NCI-H2029 (cell line): ENCODE measurements around the gene MYH16.
"Not testable (repeated sequence)": the region's sequence is repeated elsewhere in the genome, so short reads cannot be mapped to it uniquely, and the experiment has no call there.

Experiments used
- DNase-seq: peaks from one replicate; lab custom pipeline; 2025; lab: John Stamatoyannopoulos, UW

MYH16 gene

DNA sequence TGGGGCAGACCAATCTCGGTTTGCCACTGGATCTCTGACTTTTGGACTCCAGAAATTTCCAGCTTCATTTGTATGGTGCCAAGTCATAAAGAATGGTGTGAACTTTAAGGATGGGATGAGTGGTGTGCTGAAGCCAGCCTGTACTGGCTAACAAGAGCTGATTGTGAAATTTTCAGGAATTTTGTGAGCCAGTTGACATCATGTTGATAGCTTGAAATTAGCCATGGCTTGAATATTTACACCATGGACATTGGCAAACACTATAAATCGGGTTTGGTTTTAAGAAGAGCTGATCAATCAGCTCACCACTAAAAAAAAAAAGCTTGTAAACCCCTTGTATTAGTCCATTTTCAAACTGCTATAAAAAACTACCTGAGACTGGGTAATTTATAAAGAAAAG is 14.1 kb upstream of the MYH16 start:
- no peak for DNase-seq

- DNase-seq = no peak
These were observed 12.2 kb upstream of the MYH16 start for GRCh38 chr7:99260395-99260794.

GRCh38 chr7:99261646-99262045 is 11.0 kb upstream of the MYH16 start:
- DNase-seq = no peak

GRCh38 chr7:99265848-99266480 is 6.7 kb upstream of the MYH16 start:
- DNase-seq = no peak

DNA sequence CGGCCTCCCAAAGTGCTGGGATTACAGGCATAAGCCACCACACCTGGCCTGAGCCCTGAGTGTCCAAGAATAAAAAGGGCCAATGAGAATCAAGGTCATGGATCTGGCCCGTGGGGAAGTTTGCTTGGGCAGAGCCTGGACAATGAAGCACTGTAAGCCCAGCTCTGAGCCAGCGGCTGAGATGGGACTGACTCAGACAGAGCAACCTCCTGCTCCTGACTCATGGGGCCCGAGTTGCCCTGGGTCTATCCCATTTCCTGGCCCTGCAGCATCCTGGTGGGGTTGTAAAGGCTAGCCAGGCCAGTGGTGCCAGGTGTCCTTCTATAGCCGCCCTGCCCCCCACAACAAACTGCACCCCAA is 5.2 kb upstream of the MYH16 start:
- DNase-seq = no peak

GRCh38 chr7:99267841-99268576 is 4.6 kb upstream of the MYH16 start:
- DNase-seq = no peak

GRCh38 chr7:99268577-99268908 is 4.1 kb upstream of the MYH16 start:
- no peak for DNase-seq

DNA sequence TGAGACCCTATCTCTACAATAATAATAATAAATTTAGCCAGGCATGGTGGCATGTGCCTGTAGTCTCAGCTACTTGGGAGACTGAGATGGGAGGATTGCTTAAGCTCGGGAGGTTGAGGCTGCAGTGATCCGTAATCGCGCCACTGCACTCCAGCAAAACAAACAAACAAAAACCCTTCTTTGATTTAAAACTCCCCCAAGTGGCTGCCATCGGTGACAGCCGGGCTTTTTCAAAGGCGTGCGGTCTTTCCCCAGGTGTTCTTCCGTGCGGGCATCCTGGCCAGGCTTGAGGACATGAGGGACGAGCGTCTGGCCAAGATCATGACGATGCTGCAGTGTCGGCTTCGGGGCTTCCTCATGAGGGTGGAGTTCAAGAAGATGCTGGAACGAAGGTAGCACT is 1.9 kb upstream of the MYH16 start:
- DNase-seq = no peak

DNA sequence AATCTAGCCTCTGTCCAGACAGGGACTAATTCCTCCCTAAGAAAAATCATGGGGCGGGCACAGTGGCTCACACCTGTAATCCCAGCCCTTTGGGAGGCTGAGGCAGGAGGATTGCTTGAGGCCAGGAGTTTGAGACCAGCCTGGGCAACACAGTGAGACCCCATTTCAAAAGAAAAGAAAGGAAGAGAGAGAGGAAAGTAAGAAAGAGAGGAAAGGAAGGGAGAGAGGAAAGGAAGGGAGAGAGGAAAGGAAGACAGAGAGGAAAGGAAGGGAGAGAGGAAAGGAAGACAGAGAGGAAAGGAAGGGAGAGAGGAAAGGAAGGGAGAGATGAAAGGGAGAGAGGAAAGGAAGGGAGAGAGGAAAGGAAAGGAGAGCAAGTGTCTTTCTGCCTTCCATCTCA is 922 bp downstream of the MYH16 start:
- not testable (repeated sequence) for DNase-seq

DNA sequence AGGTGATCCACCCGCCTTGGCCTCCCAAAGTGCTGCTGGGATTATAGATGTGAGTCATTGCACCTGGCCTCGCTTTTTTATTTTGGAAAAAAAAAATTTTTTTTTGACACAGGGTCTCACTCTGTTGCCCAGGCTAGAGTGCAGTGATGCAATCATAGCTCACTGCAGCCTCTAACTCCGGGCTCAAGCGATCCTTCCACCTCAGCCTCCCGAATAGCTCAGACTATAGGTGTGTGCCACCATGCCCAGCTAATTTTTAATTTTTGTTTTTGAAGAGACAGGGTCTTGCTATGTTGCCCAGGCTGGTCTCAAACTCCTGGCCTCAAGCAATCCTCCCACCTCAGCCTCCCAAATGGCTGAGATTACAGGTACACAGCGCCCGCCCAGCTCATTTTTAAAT is 2.3 kb downstream of the MYH16 start:
- not testable (repeated sequence) for DNase-seq

DNA sequence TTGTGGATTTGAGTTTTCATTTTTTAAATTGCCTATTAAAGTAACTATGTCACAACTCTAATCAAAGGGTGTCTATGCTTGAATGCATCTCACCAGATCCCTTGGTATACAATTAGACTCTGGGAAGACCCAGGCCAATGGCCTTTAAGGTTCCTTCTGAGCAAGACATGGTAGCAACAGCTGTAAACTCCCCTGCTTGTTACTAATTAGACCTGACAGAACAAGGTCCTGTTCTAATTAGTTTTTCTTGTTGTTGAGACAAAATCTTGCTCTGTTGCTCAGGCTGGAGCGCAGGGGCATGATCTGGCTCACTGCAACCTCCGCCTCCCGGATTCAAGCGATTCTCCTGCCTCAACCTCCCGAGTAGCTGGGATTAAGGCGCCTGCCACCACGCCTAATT is 2.9 kb downstream of the MYH16 start:
- DNase-seq = no peak

- DNase-seq = no peak
These were observed 5.5 kb downstream of the MYH16 start for GRCh38 chr7:99278180-99278579.

- not testable (repeated sequence) for DNase-seq
These were observed 11.5 kb downstream of the MYH16 start for GRCh38 chr7:99284165-99284564.

DNA sequence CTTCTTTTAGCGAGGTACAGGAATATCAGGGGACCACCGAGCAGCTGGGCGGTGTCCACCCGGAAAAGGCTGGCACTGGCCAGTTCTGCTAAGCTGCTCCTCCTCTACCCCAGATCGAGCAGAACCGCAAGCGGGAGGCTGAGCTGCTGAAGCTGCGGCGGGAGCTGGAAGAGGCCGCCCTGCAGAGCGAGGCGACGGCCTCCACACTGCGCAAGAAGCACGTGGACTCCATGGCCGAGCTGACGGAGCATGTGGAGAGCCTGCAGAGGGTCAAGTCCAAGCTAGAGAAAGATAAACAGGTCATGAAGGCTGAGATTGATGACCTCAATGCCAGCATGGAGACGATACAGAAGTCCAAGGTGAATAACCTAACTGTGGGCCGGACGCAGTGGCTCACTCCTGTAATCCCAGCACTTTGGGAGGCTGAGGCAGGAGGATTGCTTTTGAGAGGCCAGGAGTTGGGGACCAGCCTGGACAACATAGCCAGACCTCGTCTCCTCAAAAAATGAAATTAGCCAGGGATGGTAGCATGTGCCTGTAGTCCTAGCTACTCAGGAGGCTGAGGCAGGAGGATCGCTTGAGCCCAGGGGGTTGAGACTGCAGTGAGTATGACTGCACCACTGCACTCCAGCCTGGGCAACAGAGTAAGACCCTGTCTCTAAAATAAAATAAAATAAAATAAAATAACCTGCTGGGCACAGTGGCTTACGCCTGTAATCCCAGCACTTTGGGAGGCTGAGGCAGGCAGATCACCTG is 15.3 kb downstream of the MYH16 start:
- DNase-seq = no peak

DNA sequence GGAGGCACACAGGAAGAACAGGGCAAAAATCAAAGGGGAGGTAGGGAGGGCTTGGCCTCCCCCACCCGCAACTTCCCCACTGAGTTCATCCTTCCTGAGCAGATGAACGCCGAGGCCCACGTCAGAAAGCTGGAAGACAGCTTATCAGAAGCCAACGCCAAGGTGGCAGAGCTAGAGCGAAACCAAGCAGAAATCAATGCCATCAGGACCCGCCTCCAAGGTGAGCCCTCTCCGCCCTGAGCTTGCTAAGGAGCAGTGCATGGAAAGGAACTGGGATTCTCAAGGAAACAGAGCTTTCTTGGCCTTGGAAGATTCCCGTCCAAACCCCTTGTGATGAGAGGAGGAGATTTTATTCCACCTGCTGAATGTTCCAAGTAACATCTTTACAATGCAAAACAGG is 16.5 kb downstream of the MYH16 start:
- no peak for DNase-seq

DNA sequence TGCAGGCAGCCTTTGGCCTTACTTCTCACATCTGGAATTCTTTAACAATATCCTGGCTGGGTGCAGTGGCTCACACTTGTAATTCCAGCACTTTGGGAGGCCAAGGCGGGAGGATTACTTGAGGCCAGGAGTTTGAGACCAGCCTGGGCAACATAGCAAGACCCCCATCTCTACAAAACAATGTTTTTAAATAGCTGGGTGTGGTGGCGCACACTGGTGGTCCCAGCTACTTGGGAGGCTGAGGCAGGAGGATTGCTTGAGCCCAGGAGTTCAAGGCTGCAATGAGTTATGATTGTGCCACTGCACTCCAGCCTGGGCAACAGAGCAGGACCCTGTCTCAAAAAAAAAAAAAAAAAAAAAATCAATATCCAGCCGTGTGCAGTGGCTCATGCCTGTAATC is 17.5 kb downstream of the MYH16 start:
- DNase-seq = not testable (repeated sequence)

GRCh38 chr7:99290980-99291607 is 18.5 kb downstream of the MYH16 start:
- peak; percentile 21 for DNase-seq

DNA sequence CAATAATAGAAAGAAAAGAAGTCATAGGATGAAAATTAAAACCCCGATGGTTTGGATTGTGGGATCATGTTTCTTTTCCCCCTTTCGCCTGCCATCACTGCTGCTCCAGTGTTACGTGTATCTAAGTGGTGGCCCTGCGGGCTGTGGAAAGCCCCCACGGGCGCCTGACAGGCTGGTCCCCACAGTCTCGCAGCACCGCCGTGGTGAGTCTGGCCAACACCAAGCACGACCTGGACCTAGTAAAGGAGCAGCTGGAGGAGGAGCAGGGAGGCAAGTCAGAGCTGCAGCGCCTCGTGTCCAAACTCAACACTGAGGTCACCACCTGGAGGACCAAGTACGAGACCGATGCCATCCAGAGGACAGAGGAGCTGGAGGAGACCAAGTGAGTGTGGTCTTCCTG is 19.5 kb downstream of the MYH16 start:
- DNase-seq = no peak

DNA sequence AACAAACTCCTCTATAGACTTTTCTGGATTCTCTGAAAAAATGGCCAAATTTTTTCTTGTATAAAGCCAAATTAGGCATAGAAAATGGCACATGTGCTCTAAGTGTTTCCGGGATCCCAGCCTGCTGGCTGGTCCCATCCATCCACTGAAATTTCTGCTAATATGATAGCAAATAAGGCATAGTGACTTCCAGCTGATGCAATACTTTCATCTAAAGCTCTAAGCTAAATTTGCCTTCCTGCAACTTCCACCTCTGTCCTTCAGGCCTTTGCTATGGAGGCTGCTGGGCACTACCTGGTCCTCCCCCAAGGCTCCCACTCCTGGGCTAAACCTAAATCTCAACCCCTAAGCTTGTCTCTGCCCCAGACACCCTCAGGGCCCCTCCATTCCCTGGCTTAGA is 20.5 kb downstream of the MYH16 start:
- DNase-seq = no peak

- DNase-seq = peak; percentile 24
These were observed 21.0 kb downstream of the MYH16 start for GRCh38 chr7:99293650-99294049.

DNA sequence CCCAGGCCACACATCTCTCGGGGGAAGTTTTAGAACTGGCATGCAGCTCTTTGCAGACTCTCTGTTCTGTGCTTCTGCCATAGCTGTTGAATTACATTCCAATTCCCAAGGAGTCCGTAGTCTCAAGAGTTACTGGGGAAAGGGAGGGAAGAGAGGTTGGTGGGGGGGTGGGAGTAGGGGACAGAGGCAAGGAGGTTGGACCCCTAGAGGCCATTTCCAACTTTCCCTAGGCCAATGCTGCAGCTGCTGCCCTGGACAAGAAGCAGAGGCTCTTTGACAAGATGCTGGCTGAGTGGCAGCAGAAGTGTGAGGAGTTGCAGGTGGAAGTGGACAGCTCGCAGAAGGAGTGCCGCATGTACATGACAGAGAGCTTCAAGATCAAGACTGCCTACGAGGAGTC is 23.8 kb downstream of the MYH16 start:
- DNase-seq = no peak

- DNase-seq = no peak
These were observed 28.9 kb downstream of the MYH16 start for GRCh38 chr7:99301496-99301895.
